HG03064 (cell line): ENCODE data around the gene PCGF3.
"Not testable (repeated sequence)": the region's sequence is repeated elsewhere in the genome, so short reads cannot be mapped to it uniquely, and the experiment has no call there.

Source experiments
- ATAC-seq: cut with Tn5 transposase; IDR thresholded peaks from one replicate; pipeline ENCODE4 v1.9.1; 2021; ENCODE audit warnings: low read depth; ENCODE audit not compliant: unreplicated experiment

Gene PCGF3

GRCh38 chr4:734951-735350, 29.3 kb downstream of the PCGF3 start:
- ATAC-seq, result no peak

- ATAC-seq, result no peak
Observed at GRCh38 chr4:735583-735982, 30.0 kb downstream of the PCGF3 start.

GRCh38 chr4:736561-736960, 30.9 kb downstream of the PCGF3 start:
- ATAC-seq, result not testable (repeated sequence)

- ATAC-seq, result no peak
Observed at GRCh38 chr4:738781-739280, 33.2 kb downstream of the PCGF3 start.

- ATAC-seq, result no peak
Observed at GRCh38 chr4:739569-739968, 33.9 kb downstream of the PCGF3 start.

GRCh38 chr4:740011-740410, 34.4 kb downstream of the PCGF3 start:
- ATAC-seq, result no peak

GRCh38 chr4:740656-741282, 35.1 kb downstream of the PCGF3 start:
- ATAC-seq, result no peak

- no peak for ATAC-seq
Observed at GRCh38 chr4:742096-742741, 36.6 kb downstream of the PCGF3 start.

- no peak for ATAC-seq
Observed at GRCh38 chr4:742742-743311, 37.2 kb downstream of the PCGF3 start.

GRCh38 chr4:743463-744211, 38.0 kb downstream of the PCGF3 start:
- ATAC-seq, result no peak

GRCh38 chr4:744212-744841, 38.7 kb downstream of the PCGF3 start:
- no peak for ATAC-seq

- ATAC-seq, result no peak
Observed at GRCh38 chr4:747546-748170, 42.0 kb downstream of the PCGF3 start.

- no peak for ATAC-seq
Observed at GRCh38 chr4:748461-748860, 42.8 kb downstream of the PCGF3 start.

GRCh38 chr4:749698-750666, 44.4 kb downstream of the PCGF3 start:
- ATAC-seq, result no peak

- no peak for ATAC-seq
Observed at GRCh38 chr4:751676-752075, 46.0 kb downstream of the PCGF3 start.

- ATAC-seq, result no peak
Observed at GRCh38 chr4:752196-752861, 46.7 kb downstream of the PCGF3 start.

- not testable (repeated sequence) for ATAC-seq
Observed at GRCh38 chr4:753186-753585, 47.6 kb downstream of the PCGF3 start.

GRCh38 chr4:754221-755120, 48.8 kb downstream of the PCGF3 start:
- ATAC-seq, result no peak
